ENCODE measurements around the gene KLF8.
"Not testable (repeated sequence)": the region's sequence is repeated elsewhere in the genome, so short reads cannot be mapped to it uniquely, and the experiment has no call there.

Gene KLF8

GRCh38 chrX:56232221-56233082, at the start of gene KLF8:
TSS of gene KLF8 (plus strand) at chrX:56232356. CDS start at chrX:56233335, 979 bp downstream.
- no peak for DNase-seq

GRCh38 chrX:56206945-56207344, 25.2 kb upstream of the KLF8 start:
- not testable (repeated sequence) for DNase-seq

GRCh38 chrX:56211701-56212100, 20.5 kb upstream of the KLF8 start:
- DNase-seq = no peak

GRCh38 chrX:56216332-56216731, 15.8 kb upstream of the KLF8 start:
- DNase-seq = no peak

GRCh38 chrX:56219700-56220099, 12.5 kb upstream of the KLF8 start:
- no peak for DNase-seq

- no peak for DNase-seq
Measured at GRCh38 chrX:56221101-56221500, 11.1 kb upstream of the KLF8 start.

- no peak for DNase-seq
Measured at GRCh38 chrX:56222473-56223000, 9.6 kb upstream of the KLF8 start.

- no peak for DNase-seq
Measured at GRCh38 chrX:56226980-56227379, 5.2 kb upstream of the KLF8 start.

GRCh38 chrX:56228914-56229313, 3.2 kb upstream of the KLF8 start:
- no peak for DNase-seq

- DNase-seq = no peak
Measured at GRCh38 chrX:56231537-56232090, 542 bp upstream of the KLF8 start.

- DNase-seq = no peak
Measured at GRCh38 chrX:56233100-56233499, 944 bp downstream of the KLF8 start.

GRCh38 chrX:56233682-56234081, 1.5 kb downstream of the KLF8 start:
- DNase-seq = no peak

- no peak for DNase-seq
Measured at GRCh38 chrX:56248492-56248891, 16.3 kb downstream of the KLF8 start.

GRCh38 chrX:56253832-56254703, 21.9 kb downstream of the KLF8 start:
- no peak for DNase-seq

- no peak for DNase-seq
Measured at GRCh38 chrX:56268888-56269287, 36.7 kb downstream of the KLF8 start.

- DNase-seq = no peak
Measured at GRCh38 chrX:56278692-56279091, 46.5 kb downstream of the KLF8 start.

- no peak for DNase-seq
Measured at GRCh38 chrX:56279863-56280262, 47.7 kb downstream of the KLF8 start.

GRCh38 chrX:56281789-56282188, 49.6 kb downstream of the KLF8 start:
- DNase-seq = no peak

- DNase-seq = no peak
Measured at GRCh38 chrX:56284269-56284668, 52.1 kb downstream of the KLF8 start.

- no peak for DNase-seq
Measured at GRCh38 chrX:56288608-56289007, 56.5 kb downstream of the KLF8 start.

- DNase-seq = no peak
Measured at GRCh38 chrX:56289449-56289848, 57.3 kb downstream of the KLF8 start.

GRCh38 chrX:56308726-56309125, 76.6 kb downstream of the KLF8 start:
- no peak for DNase-seq

GRCh38 chrX:56309881-56310280, 77.7 kb downstream of the KLF8 start:
- DNase-seq = no peak

Data from SIG-M5 (cell line).